Raji (cell line): ENCODE measurements around the gene PIAS4.

ENCODE experiments used
- POLR2A ChIP-seq: IDR thresholded peaks from 2 replicates; pipeline ENCODE4 v1.6.1; 2011; ENCODE audit warnings: low read depth, low read length, control low read depth; ENCODE audit not compliant: insufficient read depth

The PIAS4 gene

GRCh38 chr19:4042064-4042730, 34.7 kb downstream of the PIAS4 start:
- no peak for TF ChIP-seq POLR2A

- TF ChIP-seq POLR2A: no peak
These were observed 35.2 kb downstream of the PIAS4 start for GRCh38 chr19:4042731-4043082.

- no peak for TF ChIP-seq POLR2A
These were observed 35.9 kb downstream of the PIAS4 start for GRCh38 chr19:4043401-4043800.

GRCh38 chr19:4043966-4044715, 36.6 kb downstream of the PIAS4 start:
- no peak for TF ChIP-seq POLR2A

GRCh38 chr19:4044990-4045465, 37.5 kb downstream of the PIAS4 start:
- no peak for TF ChIP-seq POLR2A

GRCh38 chr19:4045597-4046361, 38.2 kb downstream of the PIAS4 start:
- TF ChIP-seq POLR2A: no peak

GRCh38 chr19:4046362-4046691, 38.8 kb downstream of the PIAS4 start:
- no peak for TF ChIP-seq POLR2A

GRCh38 chr19:4046946-4047683, 39.6 kb downstream of the PIAS4 start:
- no peak for TF ChIP-seq POLR2A

- TF ChIP-seq POLR2A: no peak
These were observed 41.9 kb downstream of the PIAS4 start for GRCh38 chr19:4049432-4049831.

GRCh38 chr19:4051175-4052101, 43.9 kb downstream of the PIAS4 start:
- no peak for TF ChIP-seq POLR2A

GRCh38 chr19:4052114-4052992, 44.8 kb downstream of the PIAS4 start:
- no peak for TF ChIP-seq POLR2A

GRCh38 chr19:4052993-4053422, 45.5 kb downstream of the PIAS4 start:
- no peak for TF ChIP-seq POLR2A
